AG09319 (cell line): ENCODE measurements around the gene ZNF681.
"Not testable (repeated sequence)": the region's sequence is repeated elsewhere in the genome, so short reads cannot be mapped to it uniquely, and the experiment has no call there.

ENCODE experiments used
- DNase-seq: peaks from one replicate; pipeline ENCODE4 v3.0.0-alpha.2; 2010; ENCODE audit warnings: low read depth; ENCODE audit errors: extremely low read depth
- CTCF ChIP-seq: IDR thresholded peaks from 2 replicates; pipeline ENCODE4 v1.5.1; 2011; ENCODE audit warnings: low read depth, mild to moderate bottlenecking, inconsistent platforms, low read length, moderate library complexity

Gene ZNF681

GRCh38 chr19:23709347-23709746 lies 49.3 kb downstream of the ZNF681 start:
- no peak for TF ChIP-seq CTCF

GRCh38 chr19:23706657-23707056 lies 52.0 kb downstream of the ZNF681 start:
- TF ChIP-seq CTCF, result no peak
- DNase-seq, result no peak

More at GRCh38 chr19:23709347-23709746, 49.3 kb downstream of the ZNF681 start:
- DNase-seq, result no peak

- TF ChIP-seq CTCF, result no peak
Measured at GRCh38 chr19:23699521-23699860, 59.2 kb downstream of the ZNF681 start.

GRCh38 chr19:23698711-23699520 lies 59.8 kb downstream of the ZNF681 start:
- no peak for TF ChIP-seq CTCF
- DNase-seq, result no peak

More at GRCh38 chr19:23699521-23699860, 59.2 kb downstream of the ZNF681 start:
- no peak for DNase-seq

GRCh38 chr19:23692937-23693336 lies 65.8 kb downstream of the ZNF681 start:
- not testable (repeated sequence) for DNase-seq
